ENCODE data around the gene KRT5.

GRCh38 chr12:52508211-52508610 is 12.0 kb downstream of the KRT5 start:
- TF ChIP-seq CTCF (IDR thresholded peaks at IDR 0.05) (no peak), POLR2A (IDR thresholded peaks at IDR 0.05) (no peak)
